HCT116 (cell line): ENCODE results near the gene TERF2IP.

Experiments
- SP1 ChIP-seq: IDR thresholded peaks from 2 replicates; pipeline ENCODE4 v1.6.1; 2012; ENCODE audit warnings: low read depth
- TF ChIP-seq, protein P1 (sequence below), 3 experiments: fragments of 200-600 bp in 1 of 3; sonication (generic) in 1 of 3; IDR thresholded peaks in 2 of 3; conservative IDR thresholded peaks in 1 of 3; 2 replicates each; pipeline ENCODE4 v1.5.1; 2012 to 2017; ENCODE audit warnings: low read depth in 2 of 3, low read length in 2 of 3, antibody characterized with exemption in 1 of 3, borderline replicate concordance in 1 of 3, control low read depth in 1 of 3, mild to moderate bottlenecking in 1 of 3, mixed read lengths in 1 of 3, mixed run types in 1 of 3, moderate library complexity in 1 of 3; ENCODE audit not compliant: insufficient read depth in 1 of 3

DNA sequence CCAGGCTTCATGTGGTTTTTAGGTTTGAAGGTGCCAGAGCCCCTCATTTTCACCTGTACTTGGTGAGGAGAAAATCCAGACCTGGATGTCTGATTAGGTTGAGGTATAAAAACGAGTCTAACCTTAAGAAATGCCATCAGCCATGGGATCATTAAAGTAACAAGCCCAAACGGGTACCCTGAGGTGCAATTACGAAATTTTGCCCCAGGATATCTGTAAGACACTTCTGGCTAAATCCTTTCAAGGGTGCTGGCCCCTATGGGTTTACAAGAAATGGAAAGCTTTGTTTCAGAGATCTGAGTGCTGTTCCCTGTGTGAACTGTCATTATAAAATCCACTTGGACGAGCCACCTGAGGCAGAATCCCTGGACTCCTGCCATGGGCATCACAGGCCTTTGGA, 44.3 kb upstream of the TERF2IP start:
- TF ChIP-seq, protein P1, sequence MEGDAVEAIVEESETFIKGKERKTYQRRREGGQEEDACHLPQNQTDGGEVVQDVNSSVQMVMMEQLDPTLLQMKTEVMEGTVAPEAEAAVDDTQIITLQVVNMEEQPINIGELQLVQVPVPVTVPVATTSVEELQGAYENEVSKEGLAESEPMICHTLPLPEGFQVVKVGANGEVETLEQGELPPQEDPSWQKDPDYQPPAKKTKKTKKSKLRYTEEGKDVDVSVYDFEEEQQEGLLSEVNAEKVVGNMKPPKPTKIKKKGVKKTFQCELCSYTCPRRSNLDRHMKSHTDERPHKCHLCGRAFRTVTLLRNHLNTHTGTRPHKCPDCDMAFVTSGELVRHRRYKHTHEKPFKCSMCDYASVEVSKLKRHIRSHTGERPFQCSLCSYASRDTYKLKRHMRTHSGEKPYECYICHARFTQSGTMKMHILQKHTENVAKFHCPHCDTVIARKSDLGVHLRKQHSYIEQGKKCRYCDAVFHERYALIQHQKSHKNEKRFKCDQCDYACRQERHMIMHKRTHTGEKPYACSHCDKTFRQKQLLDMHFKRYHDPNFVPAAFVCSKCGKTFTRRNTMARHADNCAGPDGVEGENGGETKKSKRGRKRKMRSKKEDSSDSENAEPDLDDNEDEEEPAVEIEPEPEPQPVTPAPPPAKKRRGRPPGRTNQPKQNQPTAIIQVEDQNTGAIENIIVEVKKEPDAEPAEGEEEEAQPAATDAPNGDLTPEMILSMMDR (IDR thresholded peaks at IDR 0.05 in 2 of 3, conservative IDR thresholded peaks at IDR 0.05 in 1 of 3; ENCODE audit: borderline replicate concordance in 1 of 3, insufficient read depth in 1 of 3, low read depth in 2 of 3, low read length in 2 of 3), result no peak
- no peak for TF ChIP-seq SP1
